Common myeloid progenitor, CD34-positive (primary cell): ENCODE measurements around the gene GLUL.
A peak's percentile ranks its signal among the peaks of the same experiment; 100 is the strongest.

Experiments
- CTCF ChIA-PET: fragments of 350-600 bp; sonication (Branson Sonifier 250); formaldehyde crosslinking; loops from one replicate; lab custom pipeline; 2021; ENCODE audit warnings: antibody characterized with exemption; lab: Charles Lee
- POLR2A ChIA-PET: fragments of 350-600 bp; sonication (Branson Sonifier 250); formaldehyde crosslinking; loops from one replicate; lab custom pipeline; 2021; ENCODE audit warnings: antibody characterized with exemption; lab: Charles Lee
- DNase-seq, 3 donors: peaks; one replicate each; pipeline versions ENCODE4 v3.0.0 to v3.0.0-alpha.2; 2013
- H3K27ac ChIP-seq, 2 experiments: 1 replicate in 1 of 2; 2 replicates in 1 of 2; pipeline ENCODE4 v1.7.0; 2013; ENCODE audit warnings: inconsistent platforms in 2 of 2, low read length in 2 of 2, mild to moderate bottlenecking in 2 of 2, low read depth in 1 of 2, moderate library complexity in 1 of 2; ENCODE audit not compliant: severe bottlenecking in 2 of 2, insufficient read depth in 1 of 2, poor library complexity in 1 of 2
- H3K27me3 ChIP-seq, 5 experiments: replicated peaks in 2 of 5; 1 replicate in 3 of 5; 2 replicates in 2 of 5; pipeline versions ENCODE4 v1.6.1 to v1.7.0; 2013; ENCODE audit warnings: low read length in 4 of 5, mild to moderate bottlenecking in 2 of 5, moderate library complexity in 2 of 5, inconsistent platforms in 1 of 5; ENCODE audit not compliant: insufficient read depth in 5 of 5, control insufficient read depth in 4 of 5
- H3K36me3 ChIP-seq, 4 experiments: 1 replicate in 2 of 4; 2 replicates in 2 of 4; pipeline versions ENCODE4 v1.6.1 to v1.7.0; 2013; ENCODE audit warnings: low read length in 3 of 4, control low read depth in 1 of 4, mild to moderate bottlenecking in 1 of 4; ENCODE audit not compliant: control insufficient read depth in 4 of 4, insufficient read depth in 4 of 4
- H3K4me1 ChIP-seq, 4 experiments: 1 replicate in 3 of 4; 2 replicates in 1 of 4; pipeline versions ENCODE4 v1.6.1 to v1.7.1; 2013; ENCODE audit warnings: low read length in 3 of 4, mild to moderate bottlenecking in 3 of 4, control low read depth in 1 of 4, inconsistent platforms in 1 of 4, moderate library complexity in 1 of 4; ENCODE audit not compliant: control insufficient read depth in 4 of 4, insufficient read depth in 4 of 4; ENCODE audit errors: control extremely low read depth in 1 of 4
- H3K4me3 ChIP-seq, 7 experiments: 1 replicate in 4 of 7; 2 replicates in 3 of 7; pipeline versions ENCODE4 v1.5.1 to v1.7.0; 2013; ENCODE audit warnings: mild to moderate bottlenecking in 7 of 7, low read length in 6 of 7, moderate library complexity in 6 of 7, inconsistent platforms in 2 of 7, low read depth in 2 of 7, control low read depth in 1 of 7; ENCODE audit not compliant: insufficient read depth in 4 of 7, control insufficient read depth in 1 of 7; ENCODE audit errors: extremely low read depth in 1 of 7
- H3K9me3 ChIP-seq, 5 experiments: 1 replicate in 4 of 5; 2 replicates in 1 of 5; pipeline versions ENCODE4 v1.6.1 to v1.7.1; 2013; ENCODE audit warnings: low read length in 4 of 5, mild to moderate bottlenecking in 2 of 5, inconsistent platforms in 1 of 5, low read depth in 1 of 5, moderate library complexity in 1 of 5; ENCODE audit not compliant: control insufficient read depth in 4 of 5, insufficient read depth in 2 of 5; ENCODE audit errors: control extremely low read depth in 1 of 5
- WGBS: methylation state at CpG from one replicate; pipeline ENCODE4 v1.1.5; 2013; ENCODE audit not compliant: insufficient coverage; 5-methylcytosine and 5-hydroxymethylcytosine counted together

The GLUL gene

DNA sequence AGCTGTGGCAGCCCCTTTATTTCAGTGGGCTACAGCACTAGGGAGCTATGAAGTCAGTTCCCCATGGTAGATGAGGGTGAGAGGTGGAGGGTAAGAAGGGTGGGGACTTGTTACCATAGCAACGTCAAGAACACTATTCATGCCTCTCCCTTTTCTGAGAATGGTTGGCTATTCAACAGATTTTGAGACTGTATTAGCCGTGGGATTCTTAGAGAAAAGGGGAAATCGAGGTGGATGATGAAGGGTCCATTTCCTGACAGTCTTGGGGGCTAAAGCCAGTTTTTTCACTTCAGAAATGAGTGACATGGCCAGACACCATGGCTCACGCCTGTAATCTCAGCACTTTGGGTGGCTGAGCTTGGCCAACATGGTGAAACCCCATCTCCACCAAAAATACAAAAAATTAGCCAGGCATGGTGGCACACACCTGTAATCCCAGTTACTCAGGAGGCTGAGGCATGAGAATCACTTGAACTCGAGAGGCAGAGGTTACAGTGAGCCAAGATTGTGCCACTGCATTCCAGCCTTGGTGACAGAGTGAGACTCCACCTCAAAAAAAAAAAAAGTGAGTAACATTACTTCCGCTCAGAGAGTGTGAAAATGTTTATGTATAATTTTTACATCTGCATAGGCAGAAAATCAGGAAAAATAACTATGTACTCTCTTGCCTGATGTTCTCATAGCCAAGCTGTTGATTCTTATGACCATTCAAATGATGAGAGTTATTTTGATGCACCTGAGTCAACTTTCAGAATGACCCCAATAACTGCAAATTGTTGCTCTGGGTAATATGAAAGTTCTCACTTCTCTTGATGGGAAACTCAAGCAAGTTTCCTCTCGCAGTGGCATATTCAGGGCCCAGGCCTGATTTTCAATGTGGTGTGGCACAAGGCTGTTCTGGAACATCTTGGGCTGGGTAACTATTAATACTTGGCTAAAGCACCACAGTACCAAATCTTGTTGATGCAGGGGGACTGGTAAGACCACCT lies 35.1 kb upstream of the GLUL start:
- no peak overlapping the region for H3K27ac ChIP-seq
- ChIA-PET CTCF (interaction anchor here (0.6 kb wide), 1 partner anchor 14 kb away, joined by 3 read pairs; no protein-coding TSS in a partner anchor), POLR2A (no interaction called here)
- no peaks in the 10 kb centered on the region for H3K9me3 ChIP-seq
- no peaks in the 10 kb centered on the region for H3K36me3 ChIP-seq
- H3K4me3 ChIP-seq: no peak overlapping the region
- DNase-seq: peak in 1 of 3 donors; percentile 21
- H3K27me3 ChIP-seq: peaks cover 0 to 5% (median 0%) of the 10 kb centered on the region in 5 experiments
- H3K4me1 ChIP-seq: peaks cover 0 to 3% (median under 1%) of the 10 kb centered on the region in 4 experiments
- 84% methylated on average over 5 of the region's 7 CpGs for WGBS

DNA sequence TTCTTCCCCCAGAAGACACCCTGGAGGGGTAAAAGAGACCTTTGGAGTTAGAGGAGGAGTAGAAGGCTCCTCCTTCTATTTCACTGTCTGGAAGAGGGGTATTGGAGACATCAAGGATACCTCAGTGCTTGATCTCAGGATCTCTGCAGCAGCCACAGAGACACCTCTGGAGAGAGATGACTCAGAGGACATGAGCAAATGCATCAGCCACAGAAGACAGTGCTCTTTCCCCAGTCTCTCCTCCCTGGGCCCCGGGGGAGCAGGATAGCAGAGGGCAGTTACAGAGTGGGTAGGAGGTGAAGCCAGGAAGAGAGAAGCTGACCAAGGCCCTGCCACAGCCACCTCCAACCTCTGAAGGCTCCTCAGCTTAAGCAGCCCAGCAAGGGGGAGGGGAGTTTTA lies 24.2 kb upstream of the GLUL start:
- peaks cover 0 to 15% (median 2%) of the 10 kb centered on the region in 5 experiments for H3K27me3 ChIP-seq
- POLR2A ChIA-PET: no interaction called here

DNA sequence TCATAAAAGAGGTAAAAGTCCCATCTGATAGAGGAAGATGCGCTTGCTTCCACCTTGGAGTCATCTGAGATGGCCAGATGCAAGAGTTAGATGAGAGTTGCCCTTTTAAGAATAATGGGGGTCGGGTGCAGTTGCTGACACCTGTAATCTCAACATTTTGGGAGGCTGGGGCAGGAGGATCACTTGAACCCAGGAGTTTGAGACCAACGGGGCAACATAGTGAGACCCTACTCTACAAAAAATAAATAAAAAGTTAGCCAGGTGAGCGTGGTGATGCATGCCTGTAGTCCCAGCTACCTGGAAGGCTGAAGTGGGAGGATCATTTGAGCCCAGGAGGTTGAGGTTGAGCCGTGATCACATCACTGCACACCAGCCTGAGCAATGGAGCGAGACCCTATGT lies 22.4 kb upstream of the GLUL start:
- ChIA-PET CTCF (no interaction called here), POLR2A (no interaction called here)
- 96% methylated on average over 5 of the region's 6 CpGs for WGBS
- Histone ChIP-seq H3K27me3 (peaks cover 0 to 14% (median 2%) of the 10 kb centered on the region in 5 experiments), H3K9me3 (no peaks in the 10 kb centered on the region), H3K36me3 (no peaks in the 10 kb centered on the region), H3K4me3 (no peak overlapping the region), H3K27ac (no peak overlapping the region), H3K4me1 (no peaks in the 10 kb centered on the region)
- DNase-seq: no peak

More for the DNA sequence above, 24.2 kb upstream of the GLUL start:
- no peaks in the 10 kb centered on the region for H3K4me1 ChIP-seq
- WGBS: 83% methylated on average over 1 of the region's 1 CpG
- H3K4me3 ChIP-seq: no peak overlapping the region
- DNase-seq: no peak
- no peaks in the 10 kb centered on the region for H3K36me3 ChIP-seq
- CTCF ChIA-PET: interaction anchor here (1.2 kb wide), 1 partner anchor 19 kb away, joined by 3 read pairs; no protein-coding TSS in a partner anchor
- H3K9me3 ChIP-seq: no peaks in the 10 kb centered on the region
- H3K27ac ChIP-seq: no peak overlapping the region

DNA sequence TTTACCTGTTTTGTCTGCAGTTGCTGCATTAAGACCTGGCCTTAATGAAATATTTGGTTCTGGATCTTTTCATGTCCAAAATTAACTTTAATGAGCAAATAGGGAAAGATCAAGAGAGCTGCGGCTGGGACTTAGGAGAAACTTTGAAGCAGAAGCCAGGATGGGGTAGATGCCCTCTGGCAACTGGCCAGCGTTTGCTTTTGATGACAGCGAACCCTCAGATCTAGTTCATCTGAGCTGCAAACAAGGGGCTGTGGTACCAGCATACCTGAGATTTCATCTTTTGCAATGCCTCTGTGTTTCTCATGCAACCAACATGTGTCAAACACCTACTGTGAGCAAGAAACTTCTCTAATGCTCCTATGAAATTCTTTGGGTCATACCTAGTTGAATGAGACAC lies 21.9 kb upstream of the GLUL start:
- H3K27me3 ChIP-seq: peaks cover 0 to 11% (median 2%) of the 10 kb centered on the region in 5 experiments
- no peak overlapping the region for H3K4me3 ChIP-seq
- no peaks in the 10 kb centered on the region for H3K36me3 ChIP-seq
- DNase-seq: no peak
- 98% methylated on average over 3 of the region's 3 CpGs for WGBS
- no peak overlapping the region for H3K27ac ChIP-seq
- ChIA-PET POLR2A (no interaction called here), CTCF (interaction anchor here (0.6 kb wide), 1 partner anchor 271 kb away, joined by 3 read pairs; no protein-coding TSS in a partner anchor)
- no peaks in the 10 kb centered on the region for H3K9me3 ChIP-seq
- no peaks in the 10 kb centered on the region for H3K4me1 ChIP-seq

DNA sequence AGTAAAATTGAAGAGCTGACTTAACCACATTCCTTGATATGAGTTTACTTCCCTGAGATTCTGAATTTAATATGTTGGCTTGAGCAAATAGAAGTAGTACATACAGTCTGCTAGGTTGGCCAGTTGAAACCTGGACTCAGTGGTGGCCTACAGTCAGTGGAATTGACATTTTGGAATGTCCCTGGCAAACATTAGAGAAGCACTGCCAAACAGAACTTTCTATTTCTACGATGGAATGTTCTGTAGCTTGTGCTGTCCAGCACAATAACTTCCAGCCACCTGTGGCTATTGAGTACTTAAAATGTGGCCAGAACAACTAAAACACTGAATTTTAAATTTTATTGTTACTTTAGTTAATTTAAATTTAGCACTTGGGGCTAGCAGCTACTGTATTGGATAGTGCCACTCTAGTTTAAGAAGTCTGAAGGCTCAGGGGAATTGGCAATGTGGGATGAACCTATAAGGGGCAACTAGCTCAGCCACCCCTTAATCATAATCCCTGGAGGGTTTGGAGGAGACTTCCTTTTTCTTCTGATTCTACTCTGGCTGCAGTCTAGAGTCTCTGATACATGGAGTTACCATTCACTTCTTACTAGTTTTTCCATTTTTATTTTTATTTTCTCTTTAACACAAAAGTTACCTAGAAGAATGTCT lies 19.2 kb upstream of the GLUL start:
- H3K27ac ChIP-seq: no peak overlapping the region
- H3K27me3 ChIP-seq: peaks cover 2 to 13% (median 9%) of the 10 kb centered on the region in 5 experiments
- CTCF ChIA-PET: interaction anchor here (1.4 kb wide), 1 partner anchor 11 kb away, joined by 3 read pairs; no protein-coding TSS in a partner anchor
- DNase-seq: no peak
- H3K4me3 ChIP-seq: no peak overlapping the region
- peaks cover 0 to 3% (median 0%) of the 10 kb centered on the region in 5 experiments for H3K9me3 ChIP-seq
- POLR2A ChIA-PET: no interaction called here
- WGBS: no CpG with 5 or more reads among the region's 1 CpG
- no peaks in the 10 kb centered on the region for H3K36me3 ChIP-seq
- H3K4me1 ChIP-seq: no peaks in the 10 kb centered on the region

DNA sequence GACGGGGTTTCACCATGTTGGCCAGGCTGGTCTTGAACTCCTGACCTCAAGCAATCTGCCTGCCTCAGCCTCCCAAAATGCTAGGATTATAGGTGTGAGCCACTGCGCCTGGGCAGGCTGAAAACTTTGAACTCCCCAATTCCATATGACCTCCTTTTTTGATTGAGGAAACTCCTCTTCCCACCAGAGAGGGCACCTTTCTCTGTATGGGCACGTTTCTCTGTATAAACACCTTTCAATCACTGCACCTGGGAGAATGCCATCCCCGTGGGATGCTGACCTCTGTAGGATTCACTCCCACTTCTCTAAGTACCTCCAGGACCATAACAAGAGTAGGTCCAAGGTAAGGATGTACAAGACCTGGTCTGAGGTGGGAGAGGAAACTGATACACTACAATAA lies 18.5 kb upstream of the GLUL start:
- WGBS: 100% methylated on average over 1 of the region's 4 CpGs

More for the DNA sequence above, 18.5 kb upstream of the GLUL start:
- H3K27me3 ChIP-seq: peaks cover 3 to 11% (median 8%) of the 10 kb centered on the region in 5 experiments
- CTCF ChIA-PET: no interaction called here
- peaks cover 0 to 8% (median 5%) of the 10 kb centered on the region in 5 experiments for H3K9me3 ChIP-seq
- no peaks in the 10 kb centered on the region for H3K4me1 ChIP-seq
- H3K36me3 ChIP-seq: no peaks in the 10 kb centered on the region
- POLR2A ChIA-PET: no interaction called here
- DNase-seq: no peak
- H3K27ac ChIP-seq: no peak overlapping the region
- H3K4me3 ChIP-seq: no peak overlapping the region
